HG03108 (cell line): ENCODE results near the gene TRIP13.
"Not testable (repeated sequence)": the region's sequence is repeated elsewhere in the genome, so short reads cannot be mapped to it uniquely, and the experiment has no call there.

ENCODE experiments used
- ATAC-seq: cut with Tn5 transposase; IDR thresholded peaks from one replicate; pipeline ENCODE4 v1.9.1; 2021; ENCODE audit warnings: moderate library complexity; ENCODE audit not compliant: unreplicated experiment

The TRIP13 gene

DNA sequence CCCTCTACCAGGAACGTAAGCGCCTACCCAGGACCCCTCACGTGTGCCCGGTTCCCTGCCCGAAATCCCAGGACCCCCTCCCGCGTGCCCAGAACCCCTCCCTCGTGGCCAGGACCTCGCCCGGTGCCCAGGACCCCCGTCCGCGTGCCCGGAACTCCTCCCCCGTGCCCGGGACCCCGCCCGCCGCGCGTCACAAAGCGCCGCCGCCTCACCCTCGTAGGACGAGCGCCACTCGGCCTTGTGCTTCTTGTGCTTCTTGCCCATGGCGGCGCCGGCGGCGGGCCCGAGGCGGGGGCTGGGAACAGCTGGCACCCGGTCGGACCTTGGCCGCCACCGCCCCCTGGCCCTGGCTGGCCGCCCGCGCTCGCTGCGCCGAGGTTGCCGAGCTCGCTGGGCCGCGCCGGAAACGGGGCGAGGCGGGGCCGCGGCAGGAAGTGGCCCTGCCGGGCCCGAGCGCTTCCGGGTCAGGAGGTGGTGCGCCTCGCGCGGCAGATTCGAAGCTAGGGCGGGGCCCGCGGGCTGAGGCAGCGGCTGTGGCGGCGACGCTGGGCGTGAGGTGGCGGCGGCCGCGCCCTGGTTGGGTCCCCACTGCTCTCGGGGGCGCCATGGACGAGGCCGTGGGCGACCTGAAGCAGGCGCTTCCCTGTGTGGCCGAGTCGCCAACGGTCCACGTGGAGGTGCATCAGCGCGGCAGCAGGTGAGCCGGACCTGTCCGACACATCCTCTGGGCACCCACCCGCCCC, at the start of gene TRIP13, which contains the start of gene BRD9:
TRIP13 (plus strand) TSS at position 491 of the 743 bp plus-strand sequence; CDS start at position 606, 115 bp downstream.
BRD9 (minus strand) TSS at position 408 of the 743 bp plus-strand sequence; CDS start at position 264, 144 bp downstream.
- ATAC-seq, result peak; percentile 95

DNA sequence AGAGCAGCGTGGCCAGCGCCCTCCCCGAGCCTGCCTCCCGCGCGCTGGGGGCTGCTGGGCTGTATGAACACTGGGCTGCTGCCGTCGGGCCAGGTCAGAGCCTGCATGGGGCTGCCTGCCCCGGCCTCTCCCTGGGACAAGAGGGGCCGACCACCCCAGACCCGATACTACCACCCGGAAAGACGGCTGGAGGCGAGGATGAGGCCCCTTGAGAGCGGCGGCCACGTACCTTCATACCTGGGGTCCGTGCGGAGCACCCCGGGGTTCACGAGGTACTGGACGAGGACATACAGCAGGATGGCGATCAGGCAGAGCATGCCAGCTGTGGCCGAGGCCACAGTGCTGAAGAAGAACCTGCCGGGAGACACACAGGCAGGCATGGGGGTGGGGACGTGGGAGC, 49.3 kb upstream of the TRIP13 start:
- not testable (repeated sequence) for ATAC-seq

- ATAC-seq, result not testable (repeated sequence)
Measured at GRCh38 chr5:843926-844325, 48.8 kb upstream of the TRIP13 start.

DNA sequence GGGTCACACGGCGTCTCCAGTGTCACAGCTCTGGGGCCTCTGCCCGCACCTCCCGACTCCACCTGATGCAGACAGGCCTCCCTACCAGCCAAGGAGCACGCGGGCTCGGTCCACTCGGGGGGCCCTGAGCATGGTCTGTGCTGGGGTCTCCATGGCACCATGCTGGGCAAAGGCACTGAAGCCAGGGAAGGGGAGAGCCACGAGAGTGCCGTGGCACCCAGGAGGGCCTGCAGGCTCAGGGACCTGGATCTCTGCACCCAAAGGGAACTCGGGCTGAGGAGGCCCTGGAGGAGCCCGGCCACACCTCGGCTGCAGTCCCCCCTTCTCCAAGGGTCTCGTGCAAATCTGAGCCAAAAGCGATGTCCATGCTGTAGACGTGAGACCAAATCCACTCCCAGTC, 48.3 kb upstream of the TRIP13 start:
- ATAC-seq, result not testable (repeated sequence)

DNA sequence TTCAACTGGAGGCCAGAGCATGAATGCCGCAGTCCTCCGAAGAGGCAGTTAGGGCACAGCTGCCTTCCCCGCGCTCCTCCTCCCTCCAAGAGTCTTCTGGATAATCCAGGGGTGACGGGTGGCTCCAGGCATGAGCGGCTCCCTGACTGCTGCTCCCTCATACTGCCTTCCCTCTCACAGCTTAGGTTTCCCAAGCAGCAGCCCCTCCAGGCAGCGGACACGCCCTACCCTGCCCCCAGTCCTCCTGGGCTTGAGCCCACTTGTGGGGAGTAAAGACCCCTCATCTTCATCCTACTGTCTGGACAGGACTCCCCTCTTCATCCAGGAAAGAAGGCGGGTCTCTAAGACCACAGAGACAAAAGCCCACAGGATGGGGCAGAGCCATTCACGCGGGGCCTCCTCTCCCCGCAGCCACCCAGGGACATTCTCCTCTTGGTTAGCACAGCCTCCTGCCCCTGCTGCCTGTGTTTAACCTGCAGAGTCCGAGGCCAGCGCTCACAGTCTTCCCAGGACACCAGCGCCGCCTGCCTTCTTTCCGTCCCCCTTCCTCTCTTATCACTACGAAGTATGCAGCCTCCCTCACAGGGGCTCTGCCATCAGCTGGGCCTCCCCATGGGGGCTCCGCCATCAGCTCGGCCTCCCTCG, 47.5 kb upstream of the TRIP13 start:
- not testable (repeated sequence) for ATAC-seq

DNA sequence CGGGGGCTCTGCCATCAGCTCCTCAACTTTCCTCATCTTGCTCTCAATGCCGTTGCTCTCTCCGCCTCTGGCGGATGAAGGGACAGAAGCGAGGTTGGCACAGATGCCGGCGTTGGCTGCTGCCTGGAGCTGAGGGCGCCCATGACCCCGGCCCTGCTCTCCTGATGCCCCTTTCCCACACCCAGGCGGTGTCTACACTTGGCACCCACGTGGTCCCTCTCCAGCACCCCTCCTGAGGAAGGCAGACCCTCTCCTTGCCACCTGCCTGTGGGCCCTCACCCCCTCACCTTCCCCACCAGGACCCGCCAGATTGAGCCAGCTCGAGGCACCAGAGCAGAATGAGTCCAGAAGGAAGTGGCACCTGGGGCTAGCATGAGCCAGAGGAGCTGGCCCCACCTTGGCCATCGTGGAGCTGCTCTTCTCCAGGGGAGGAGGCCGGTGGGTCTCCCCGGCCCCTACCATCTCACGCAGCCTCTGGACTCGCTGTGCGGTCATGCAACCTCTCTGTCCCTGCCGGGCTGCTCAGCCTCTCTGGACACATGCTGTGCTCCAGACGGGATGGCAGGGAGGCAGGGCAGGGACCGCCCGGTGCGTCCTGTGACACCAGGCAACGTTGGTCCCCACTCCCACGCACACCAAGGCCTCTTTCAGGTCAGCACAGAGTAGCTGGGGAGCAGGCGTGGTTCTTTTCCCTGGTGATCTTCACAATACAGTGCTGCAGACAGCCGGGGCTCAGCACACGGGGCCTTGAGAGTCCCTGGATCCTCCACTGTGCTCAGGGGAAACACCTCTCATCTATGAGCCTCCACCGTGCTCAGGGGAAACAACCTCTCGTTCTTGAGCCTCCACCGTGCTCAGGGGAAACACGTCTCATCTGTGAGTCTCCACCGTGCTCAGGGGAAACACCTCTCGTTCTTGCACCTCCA, 46.7 kb upstream of the TRIP13 start:
- not testable (repeated sequence) for ATAC-seq

- ATAC-seq, result not testable (repeated sequence)
Measured at GRCh38 chr5:846602-847091, 46.0 kb upstream of the TRIP13 start.

GRCh38 chr5:847212-847611, 45.5 kb upstream of the TRIP13 start:
- not testable (repeated sequence) for ATAC-seq

GRCh38 chr5:847736-848135, 44.9 kb upstream of the TRIP13 start:
- not testable (repeated sequence) for ATAC-seq

DNA sequence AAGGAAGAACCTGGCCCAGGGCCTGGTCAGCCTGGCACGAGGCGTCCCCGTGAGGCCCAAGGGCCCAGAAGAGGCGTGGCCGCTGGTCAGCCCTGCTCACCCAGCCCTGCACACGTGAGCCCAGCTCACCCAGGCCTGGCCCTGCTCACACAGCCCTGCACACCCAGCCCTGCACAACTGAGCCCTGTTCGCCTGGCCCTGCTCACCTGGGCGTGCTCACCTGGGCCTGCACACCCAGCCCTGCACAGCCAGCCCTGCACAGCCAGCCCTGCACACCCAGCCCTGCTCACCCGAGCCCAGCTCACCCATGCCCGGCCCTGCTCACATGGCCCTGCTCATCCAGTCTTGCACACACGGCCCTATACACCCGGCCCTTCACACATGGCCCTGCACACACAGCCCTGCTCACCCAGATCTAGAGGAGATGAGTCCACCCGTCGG, 44.0 kb upstream of the TRIP13 start:
- ATAC-seq, result no peak

GRCh38 chr5:849651-850301, 42.9 kb upstream of the TRIP13 start:
- no peak for ATAC-seq

- no peak for ATAC-seq
Measured at GRCh38 chr5:850511-851006, 42.1 kb upstream of the TRIP13 start, which contains the start of gene ZDHHC11. Gene ZDHHC11 (minus strand): TSS chr5:850986. CDS start chr5:850602, 384 bp downstream.

DNA sequence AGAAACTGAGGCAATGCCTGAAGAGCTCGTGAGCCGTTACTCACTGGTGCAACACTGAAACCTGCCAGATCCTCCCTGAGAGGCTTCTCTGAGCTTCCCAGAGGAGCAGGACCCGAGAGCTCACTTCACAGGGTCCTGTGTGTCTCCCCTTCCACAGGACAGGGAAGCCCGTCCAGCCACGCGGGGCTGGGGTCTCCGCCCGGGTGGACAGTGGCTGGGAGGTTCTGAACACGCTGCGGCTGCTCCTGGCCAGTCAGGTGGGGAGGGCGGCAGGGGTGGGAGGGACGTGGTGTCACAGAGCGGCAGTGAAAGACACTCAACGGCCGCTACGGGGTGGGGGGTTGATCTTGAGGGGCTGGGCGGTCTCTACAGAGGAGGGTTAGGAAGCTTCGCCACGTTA, 41.6 kb upstream of the TRIP13 start:
- ATAC-seq, result no peak

- no peak for ATAC-seq
Measured at GRCh38 chr5:851553-851952, 41.1 kb upstream of the TRIP13 start.

DNA sequence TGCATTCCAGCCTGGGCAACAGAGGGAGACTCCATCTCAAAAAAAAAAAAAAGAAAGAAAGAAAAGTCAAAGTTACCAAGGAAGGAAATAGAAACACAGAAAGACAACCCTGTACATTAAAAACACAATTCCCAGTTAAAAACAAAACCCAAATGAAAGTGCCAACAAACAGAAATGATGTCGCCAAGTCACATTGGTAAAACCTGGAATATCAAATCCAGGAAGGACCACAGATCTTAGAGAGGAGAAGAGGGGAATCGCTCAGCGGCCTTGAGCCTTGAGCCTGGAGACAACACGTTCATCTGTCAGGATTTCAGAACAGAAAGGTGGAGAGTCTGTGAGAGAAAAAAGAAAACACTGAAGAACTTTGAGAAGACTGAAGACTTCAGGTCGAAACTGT, 40.7 kb upstream of the TRIP13 start:
- ATAC-seq, result no peak

GRCh38 chr5:852431-853401, 40.0 kb upstream of the TRIP13 start:
- no peak for ATAC-seq

DNA sequence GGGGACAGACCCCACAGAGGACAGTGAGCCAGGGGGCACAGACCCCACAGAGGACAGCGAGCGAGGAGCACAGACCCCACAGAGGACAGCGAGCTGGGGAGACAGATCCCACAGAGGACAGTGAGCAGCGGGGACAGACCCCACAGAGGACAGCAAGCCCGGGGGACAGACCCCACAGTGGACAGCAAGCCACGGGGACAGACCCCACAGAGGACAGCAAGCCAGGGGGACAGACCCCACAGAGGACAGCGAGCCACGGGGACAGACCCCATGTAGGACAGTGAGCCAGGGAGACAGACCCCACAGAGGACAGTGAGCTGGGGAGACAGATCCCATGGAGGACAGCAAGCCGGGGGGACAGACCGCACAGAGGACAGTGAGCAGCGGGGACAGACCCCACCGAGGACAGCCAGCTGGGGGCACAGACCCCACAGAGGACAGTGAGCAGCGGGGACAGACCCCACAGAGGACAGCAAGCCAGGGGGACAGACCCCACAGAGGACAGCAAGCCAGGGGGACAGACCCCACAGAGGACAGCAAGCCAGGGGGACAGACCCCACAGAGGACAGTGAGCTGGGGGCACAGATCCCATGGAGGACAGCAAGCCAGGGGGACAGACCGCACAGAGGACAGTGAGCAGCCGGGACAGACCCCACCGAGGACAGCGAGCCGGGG, 39.1 kb upstream of the TRIP13 start:
- ATAC-seq, result not testable (repeated sequence)

DNA sequence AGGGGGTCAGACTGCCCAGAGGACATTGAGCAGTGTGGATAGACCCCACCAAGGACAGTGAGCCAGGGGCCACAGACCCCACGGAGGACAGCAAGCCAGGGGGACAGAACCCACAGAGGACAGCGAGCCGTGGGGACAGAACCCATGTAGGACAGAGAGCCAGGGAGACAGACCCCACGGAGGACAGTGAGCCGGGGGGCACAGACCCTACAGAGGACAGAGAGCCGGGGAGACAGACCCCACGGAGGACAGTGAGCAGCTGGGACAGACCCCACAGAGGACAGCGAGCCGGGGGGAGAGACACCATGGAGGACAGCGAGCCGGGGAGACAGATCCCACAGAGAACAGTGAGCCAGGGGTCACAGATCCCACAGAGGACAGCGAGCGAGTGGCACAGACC, 38.5 kb upstream of the TRIP13 start:
- no peak for ATAC-seq
